Stimulated activated CD4-positive, alpha-beta T cell treated with anti-CD3 and anti-CD28 coated beads, Interleukin-15, amount 100 ng/mL, for 24 hours (primary cell): ENCODE measurements around the gene MPI.
"Not testable (repeated sequence)": the region's sequence is repeated elsewhere in the genome, so short reads cannot be mapped to it uniquely, and the experiment has no call there.

Experiments used
- DNase-seq: peaks from one replicate; pipeline ENCODE4 v3.0.0-alpha.2; 2020

MPI gene

GRCh38 chr15:74864296-74864695 is 25.5 kb upstream of the MPI start:
- no peak for DNase-seq

GRCh38 chr15:74865316-74865715 is 24.5 kb upstream of the MPI start:
- no peak for DNase-seq

- DNase-seq, result no peak
These were observed 23.8 kb upstream of the MPI start for GRCh38 chr15:74866090-74866489.

DNA sequence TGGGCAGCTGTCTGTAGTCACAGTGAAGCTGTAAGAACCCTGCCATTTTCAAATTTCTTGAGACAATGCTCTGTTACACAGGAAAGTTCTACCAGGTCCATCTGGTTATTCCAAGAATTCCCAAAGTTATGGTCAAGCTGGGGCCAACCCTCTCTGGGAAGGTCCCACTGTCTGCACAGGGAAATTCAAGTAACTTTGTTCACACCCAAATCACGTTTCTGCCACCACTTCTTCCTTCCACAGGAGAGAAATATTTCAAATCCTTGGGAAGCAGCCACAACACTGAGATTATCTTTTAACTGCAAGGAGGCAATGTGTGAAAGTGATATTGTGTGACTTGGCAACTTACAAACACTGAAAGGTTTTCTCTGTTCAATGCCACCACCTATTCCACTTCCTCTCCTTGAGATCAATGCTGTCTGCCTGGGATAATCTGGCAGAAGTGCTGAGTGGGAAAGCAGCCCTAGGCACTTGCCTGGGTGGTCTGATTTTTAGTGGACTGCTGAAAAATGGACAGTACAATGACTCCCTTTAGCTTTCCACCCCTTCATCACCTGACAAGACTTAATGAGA is 22.3 kb upstream of the MPI start:
- no peak for DNase-seq

DNA sequence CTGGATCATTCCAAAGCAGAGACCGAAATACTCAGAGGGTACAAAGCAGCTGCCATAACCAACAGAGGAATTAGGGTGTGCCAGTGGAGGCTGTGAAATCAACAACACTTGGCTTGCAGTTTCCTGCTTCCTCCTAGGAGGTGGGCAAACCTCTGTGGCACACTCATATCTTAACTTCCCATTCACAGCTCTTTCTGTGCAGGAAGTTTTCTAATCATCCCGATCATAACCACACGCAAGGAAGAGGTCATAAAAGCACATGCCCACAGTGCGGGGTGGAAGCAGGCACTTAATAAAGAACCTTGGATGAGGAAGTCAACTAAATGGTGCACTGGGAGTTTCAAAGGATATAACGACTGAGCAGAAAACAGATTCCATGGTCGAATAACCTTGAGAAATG is 21.8 kb upstream of the MPI start:
- peak; percentile 17 for DNase-seq

DNA sequence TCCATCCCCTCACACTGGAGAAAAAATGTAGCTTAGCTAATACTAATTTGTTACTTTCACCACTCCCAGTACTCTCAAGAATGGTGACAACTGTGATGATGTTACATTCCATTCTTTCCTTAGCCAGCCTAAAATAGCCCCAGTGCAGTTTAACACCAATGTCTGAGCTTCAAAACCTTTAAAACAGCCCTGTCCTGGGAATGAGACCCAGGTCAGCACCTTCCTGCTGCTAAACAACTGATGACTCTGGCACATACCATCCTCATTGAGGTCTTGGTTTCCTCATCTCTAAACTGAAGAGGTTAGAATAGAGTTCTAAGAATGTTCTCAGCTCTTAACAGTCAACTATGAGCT is 20.5 kb upstream of the MPI start:
- DNase-seq, result no peak

GRCh38 chr15:74869726-74870407 is 20.0 kb upstream of the MPI start:
- peak; percentile 56 for DNase-seq

- DNase-seq, result no peak
These were observed 19.2 kb upstream of the MPI start for GRCh38 chr15:74870436-74871215.

GRCh38 chr15:74872702-74873035 is 17.2 kb upstream of the MPI start:
- no peak for DNase-seq

DNA sequence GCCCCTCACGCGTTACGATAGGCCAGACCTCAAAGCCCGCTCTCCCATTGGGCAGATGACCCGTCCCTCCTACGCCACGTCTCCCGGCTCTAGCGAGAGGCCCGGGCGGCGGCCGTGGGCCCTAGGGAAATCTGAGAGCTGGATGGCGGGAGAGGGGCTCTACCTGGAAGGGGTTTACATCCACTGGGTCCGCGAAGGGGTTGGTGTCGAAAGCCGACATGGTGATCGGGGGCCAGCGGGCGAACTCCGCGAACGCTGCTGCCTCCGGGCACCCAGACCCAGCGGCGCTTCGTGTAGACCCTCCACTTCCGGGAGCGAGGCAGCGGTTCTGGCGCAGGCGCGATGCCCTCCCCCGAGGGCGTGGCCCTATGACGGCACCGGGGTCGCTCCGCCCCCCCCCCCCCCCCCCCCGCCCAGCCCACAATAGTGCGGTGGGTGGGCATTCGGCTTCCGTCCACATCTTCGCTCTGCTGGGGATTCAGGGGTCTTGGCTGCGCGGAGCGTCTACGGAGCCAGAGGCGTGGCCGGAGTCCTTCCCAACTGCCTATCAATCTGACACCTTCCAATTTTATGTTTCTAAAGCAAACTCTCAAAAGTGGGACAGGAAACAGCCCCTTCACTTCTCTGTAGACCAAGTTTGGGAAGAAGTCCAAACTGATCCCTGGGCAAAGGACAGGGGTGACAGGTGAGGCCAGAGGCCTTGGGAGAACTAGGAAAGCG is 16.6 kb upstream of the MPI start, which contains the start of gene SCAMP2:
SCAMP2 (minus strand) TSS at position 330 of the 720 bp plus-strand sequence; CDS start at position 220, 110 bp downstream.
- peak; percentile 94 for DNase-seq

GRCh38 chr15:74873756-74874424 is 16.0 kb upstream of the MPI start:
- DNase-seq, result peak; percentile 24

DNA sequence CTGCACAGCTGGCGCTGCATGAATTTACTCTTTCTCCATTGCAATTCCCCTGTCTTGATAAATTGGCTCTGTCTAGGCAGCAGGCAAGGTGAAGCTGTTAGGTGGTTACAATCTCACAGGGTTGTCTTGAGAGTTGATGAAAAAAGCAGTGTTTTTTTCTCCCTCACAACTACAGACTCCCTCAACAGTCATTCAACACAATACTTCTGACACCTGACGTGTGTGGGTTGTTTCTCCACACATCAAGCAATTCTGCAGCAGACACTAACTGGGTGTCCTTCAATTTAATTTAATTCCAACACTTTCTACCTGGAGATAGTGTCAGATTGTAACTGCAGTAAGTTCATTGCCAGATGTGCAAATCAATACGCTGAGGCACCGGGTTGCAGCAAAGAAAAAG is 11.6 kb upstream of the MPI start:
- DNase-seq, result no peak

DNA sequence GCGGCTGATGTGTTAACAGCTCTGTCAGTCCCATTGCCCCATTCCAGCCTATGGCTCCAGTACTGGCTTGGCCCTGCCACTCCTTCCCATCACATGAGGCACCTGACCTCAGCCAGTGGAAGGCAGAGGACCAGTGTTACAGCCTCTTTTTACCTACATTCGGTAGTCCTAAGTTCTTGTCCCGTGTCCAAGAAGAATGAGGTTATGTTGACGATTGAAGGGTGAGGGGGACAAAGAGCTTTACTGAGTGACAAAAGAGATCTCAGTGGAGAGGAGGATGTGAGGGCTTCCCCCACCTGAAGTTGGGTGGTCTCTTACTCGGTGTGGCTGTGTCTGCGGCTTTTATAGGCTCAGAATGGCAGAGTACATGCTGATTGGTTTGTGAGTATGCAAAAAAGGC is 7.3 kb upstream of the MPI start:
- DNase-seq, result no peak

- no peak for DNase-seq
These were observed 5.2 kb upstream of the MPI start for GRCh38 chr15:74884428-74885223.

DNA sequence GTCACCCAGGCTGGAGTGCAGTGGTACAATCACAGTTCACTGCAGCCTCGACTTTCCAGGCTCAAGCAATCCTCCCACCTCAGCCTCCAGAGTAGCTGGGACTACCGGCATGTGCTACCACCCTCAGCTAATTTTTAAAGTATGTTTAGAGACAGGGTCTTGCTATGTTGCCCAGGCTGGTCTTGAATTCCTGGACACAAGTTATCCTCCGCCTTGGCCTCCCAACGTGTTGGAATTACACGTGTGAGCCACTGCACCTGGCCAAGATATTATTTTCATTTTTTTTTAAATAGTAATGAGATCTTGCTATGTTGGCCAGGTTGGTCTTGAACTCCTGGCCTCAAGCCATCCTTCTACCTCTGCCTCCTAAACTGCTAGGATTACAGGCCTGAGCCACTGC is 4.4 kb upstream of the MPI start:
- DNase-seq, result no peak

DNA sequence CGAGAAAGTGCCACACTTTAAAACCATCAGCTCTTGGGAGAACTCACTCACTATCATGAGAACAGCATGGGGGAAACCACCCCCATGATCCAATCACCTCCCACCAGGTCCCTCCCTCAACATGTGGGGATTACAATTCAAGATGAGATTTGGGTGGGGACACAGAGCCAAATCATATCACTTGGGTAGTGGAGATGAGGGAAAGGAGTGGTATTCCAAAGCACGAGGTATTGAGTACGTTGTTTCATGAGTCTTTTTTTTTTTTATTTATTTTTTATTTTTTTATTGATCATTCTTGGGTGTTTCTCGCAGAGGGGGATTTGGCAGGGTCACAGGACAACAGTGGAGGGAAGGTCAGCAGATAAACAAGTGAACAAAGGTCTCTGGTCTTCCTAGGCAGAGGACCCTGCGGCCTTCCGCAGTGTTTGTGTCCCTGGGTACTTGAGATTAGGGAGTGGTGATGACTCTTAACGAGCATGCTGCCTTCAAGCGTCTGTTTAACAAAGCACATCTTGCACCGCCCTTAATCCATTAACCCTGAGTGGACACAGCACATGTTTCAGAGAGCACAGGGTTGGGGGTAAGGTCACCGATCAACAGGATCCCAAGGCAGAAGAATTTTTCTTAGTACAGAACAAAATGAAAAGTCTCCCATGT is 2.2 kb upstream of the MPI start:
- DNase-seq, result not testable (repeated sequence)

DNA sequence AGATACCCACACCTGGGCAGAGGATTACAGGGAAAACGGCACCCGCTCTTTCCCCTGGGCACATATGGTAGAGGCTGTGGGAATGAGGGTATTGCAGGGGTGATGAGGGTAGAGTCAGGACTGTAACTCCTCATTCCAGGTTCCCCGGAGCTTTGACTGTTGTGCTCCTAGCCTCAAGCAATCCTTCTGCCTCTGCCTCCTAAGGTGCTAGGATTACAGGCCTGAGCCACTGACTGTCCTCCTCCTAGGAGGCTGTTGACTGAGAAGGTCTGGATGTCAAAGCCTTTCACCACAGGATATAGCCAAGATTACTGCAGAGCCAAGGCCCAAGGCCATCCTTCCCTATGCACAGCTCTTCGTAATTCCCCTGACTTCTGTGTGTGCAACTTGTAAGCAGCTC is 1.1 kb upstream of the MPI start:
- DNase-seq, result no peak

DNA sequence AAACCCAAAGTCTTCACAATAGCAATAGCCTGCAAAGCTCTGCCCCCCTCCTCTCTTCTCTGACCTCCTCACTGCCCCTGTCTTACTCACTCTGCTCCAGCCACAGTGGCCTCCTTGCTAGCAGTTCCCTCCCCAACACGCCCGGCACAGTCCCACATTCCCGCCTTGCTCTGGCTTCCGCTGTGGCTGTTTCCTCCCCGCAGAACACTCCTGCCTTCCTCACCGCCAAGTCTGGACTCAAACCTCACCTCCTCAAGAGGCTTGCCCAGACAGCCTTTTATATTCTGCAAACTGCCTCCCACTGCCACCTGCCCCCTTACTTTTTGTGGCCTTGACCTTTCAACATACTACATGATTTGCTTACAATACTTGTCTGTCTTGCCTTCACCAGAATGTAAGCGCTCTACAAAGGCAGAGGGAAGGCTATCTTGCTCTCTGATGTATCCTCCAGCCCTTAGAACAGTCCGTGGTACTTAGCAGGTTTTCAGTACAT is 406 bp upstream of the MPI start:
- peak; percentile 46 for DNase-seq

DNA sequence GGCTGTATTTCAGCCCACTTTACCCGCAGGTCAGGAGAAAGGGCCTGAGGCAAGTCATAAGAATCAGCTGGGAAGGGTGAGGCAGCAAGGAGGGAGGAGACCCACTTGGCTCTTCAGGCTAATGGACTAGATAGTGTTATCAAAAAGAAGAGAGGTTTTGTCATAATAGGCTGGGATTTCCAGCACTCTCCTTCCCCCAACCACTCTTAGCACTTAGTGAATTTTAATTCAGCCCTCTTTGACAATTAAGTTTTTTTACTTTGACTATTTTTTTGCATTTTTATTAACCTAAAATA is 771 bp downstream of the MPI start:
- DNase-seq, result no peak

DNA sequence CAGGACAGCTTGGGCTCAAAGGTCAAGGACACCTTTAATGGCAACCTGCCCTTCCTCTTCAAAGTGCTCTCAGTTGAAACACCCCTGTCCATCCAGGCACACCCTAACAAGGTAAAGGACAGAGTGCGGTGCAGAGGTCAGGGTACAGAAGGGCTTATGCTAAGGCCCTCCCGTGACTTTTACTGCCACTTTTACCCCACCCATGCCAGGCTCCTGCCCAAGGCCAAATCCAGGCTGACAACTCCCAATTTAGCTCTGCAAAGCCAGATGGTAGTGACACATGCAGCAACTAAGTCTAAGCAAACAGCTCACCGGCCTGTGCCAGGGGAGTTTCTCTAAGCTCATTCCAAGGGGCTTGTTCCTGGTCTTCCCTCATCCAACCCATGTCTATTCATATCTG is 1.6 kb downstream of the MPI start:
- no peak for DNase-seq

GRCh38 chr15:74892313-74892712 is 2.5 kb downstream of the MPI start:
- DNase-seq, result no peak

GRCh38 chr15:74892931-74893330 is 3.1 kb downstream of the MPI start:
- DNase-seq, result no peak
